ENCODE measurements around the gene TRAK2. TPM values are rescaled to one million over a fixed set of nuclear protein-coding genes. Genes with fewer than 3 reads are reported as not detected.

TRAK2 gene
- total RNA-seq, 1 experiment from 2014 or later: 15.2 TPM

DNA sequence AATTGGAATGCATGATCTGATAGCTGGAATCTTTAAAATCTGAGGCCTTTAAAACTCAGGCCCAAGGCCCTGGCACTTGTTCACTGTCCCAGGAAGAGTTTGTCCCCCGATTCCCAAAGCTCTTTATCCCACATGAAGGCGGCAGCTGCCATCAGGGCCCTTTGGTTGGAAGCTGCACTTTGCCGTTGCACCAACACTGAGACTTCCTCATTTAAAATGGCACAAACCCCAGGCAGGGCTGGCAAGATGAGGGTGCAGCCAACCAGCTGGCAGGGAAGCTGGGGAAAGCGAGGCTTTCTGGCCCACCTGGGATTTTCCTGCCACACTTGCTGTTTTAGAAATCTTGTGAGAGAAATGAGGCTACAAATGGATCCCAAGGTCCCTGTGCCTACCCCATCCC lies 100.4 kb downstream of the TRAK2 start:
- H3K4me2 ChIP-seq (ENCODE audit: low read length): no peak overlapping the region
- H3K79me2 ChIP-seq (ENCODE audit: insufficient read depth, low read length): no peaks in the 10 kb centered on the region
- H3K36me3 ChIP-seq (ENCODE audit: control insufficient read depth in 1 of 2, insufficient read depth in 2 of 2, low read length in 2 of 2): no peaks in the 10 kb centered on the region
- POLR2A ChIA-PET: no interaction called here
- H3K27ac ChIP-seq (ENCODE audit: low read depth, low read length): no peak overlapping the region
- DNase-seq (ENCODE audit: low read depth, low spot score) (no peak), ATAC-seq (no peak)
- no peaks in the 10 kb centered on the region for H3K9me3 ChIP-seq (ENCODE audit: control insufficient read depth in 1 of 2, insufficient read depth in 1 of 2, low read depth in 1 of 2, low read length in 2 of 2)
- H3K27me3 ChIP-seq (ENCODE audit: insufficient read depth, low read length): no peaks in the 10 kb centered on the region
- H2AFZ ChIP-seq (ENCODE audit: low read depth, low read length, poor library complexity, severe bottlenecking): no peak overlapping the region
- no peak overlapping the region for H3K9ac ChIP-seq (ENCODE audit: low read length)
- no peaks in the 10 kb centered on the region for H4K20me1 ChIP-seq (ENCODE audit: insufficient read depth)
- no peaks in the 10 kb centered on the region; a peak in 2 of 4 replicates for H3K4me1 ChIP-seq (ENCODE audit: control insufficient read depth in 1 of 2, insufficient read depth in 2 of 2, low read length in 2 of 2)
- CTCF ChIA-PET: no interaction called here
- no peaks in the 10 kb centered on the region for H3K9me2 ChIP-seq (ENCODE audit: insufficient read depth)
- RAD21 ChIA-PET (ENCODE audit: low non-redundant PET in 1 of 2, low total read pairs in 2 of 2, uncharacterized antibody in 2 of 2, unreplicated experiment in 2 of 2): no interaction called here
- H3K4me3 ChIP-seq (replicated peaks in 1 of 2; ENCODE audit: low read depth in 1 of 2, low read length in 2 of 2): no peak overlapping the region
- intact Hi-C loops (cut with micrococcal nuclease): no loop called here
- no TSS peak for BruUV-seq (replicated peaks)
- TF ChIP-seq EZH2phosphoT487 (IDR thresholded peaks at IDR 0.05; ENCODE audit: borderline replicate concordance) (no peak), EGR1 (IDR thresholded peaks at IDR 0.05; ENCODE audit: low read depth) (no peak), ZNF274 (IDR thresholded peaks at IDR 0.05; ENCODE audit: low read depth, low read length) (no peak), CBX3 (IDR thresholded peaks at IDR 0.05; ENCODE audit: low read depth) (no peak), JUND (IDR thresholded peaks at IDR 0.05) (no peak), RAD21 (IDR thresholded peaks at IDR 0.05; ENCODE audit: low read depth) (no peak), POLR2A (IDR thresholded peaks at IDR 0.05; ENCODE audit: borderline replicate concordance, extremely low read depth, insufficient read depth, insufficient read length) (no peak)
- TF ChIP-seq, protein P1, sequence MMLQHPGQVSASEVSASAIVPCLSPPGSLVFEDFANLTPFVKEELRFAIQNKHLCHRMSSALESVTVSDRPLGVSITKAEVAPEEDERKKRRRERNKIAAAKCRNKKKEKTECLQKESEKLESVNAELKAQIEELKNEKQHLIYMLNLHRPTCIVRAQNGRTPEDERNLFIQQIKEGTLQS (IDR thresholded peaks at IDR 0.05): no peak
- TF ChIP-seq, protein P2, sequence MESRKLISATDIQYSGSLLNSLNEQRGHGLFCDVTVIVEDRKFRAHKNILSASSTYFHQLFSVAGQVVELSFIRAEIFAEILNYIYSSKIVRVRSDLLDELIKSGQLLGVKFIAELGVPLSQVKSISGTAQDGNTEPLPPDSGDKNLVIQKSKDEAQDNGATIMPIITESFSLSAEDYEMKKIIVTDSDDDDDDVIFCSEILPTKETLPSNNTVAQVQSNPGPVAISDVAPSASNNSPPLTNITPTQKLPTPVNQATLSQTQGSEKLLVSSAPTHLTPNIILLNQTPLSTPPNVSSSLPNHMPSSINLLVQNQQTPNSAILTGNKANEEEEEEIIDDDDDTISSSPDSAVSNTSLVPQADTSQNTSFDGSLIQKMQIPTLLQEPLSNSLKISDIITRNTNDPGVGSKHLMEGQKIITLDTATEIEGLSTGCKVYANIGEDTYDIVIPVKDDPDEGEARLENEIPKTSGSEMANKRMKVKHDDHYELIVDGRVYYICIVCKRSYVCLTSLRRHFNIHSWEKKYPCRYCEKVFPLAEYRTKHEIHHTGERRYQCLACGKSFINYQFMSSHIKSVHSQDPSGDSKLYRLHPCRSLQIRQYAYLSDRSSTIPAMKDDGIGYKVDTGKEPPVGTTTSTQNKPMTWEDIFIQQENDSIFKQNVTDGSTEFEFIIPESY (IDR thresholded peaks at IDR 0.05; ENCODE audit: extremely low read depth, insufficient replicate concordance, low read length): no peak

DNA sequence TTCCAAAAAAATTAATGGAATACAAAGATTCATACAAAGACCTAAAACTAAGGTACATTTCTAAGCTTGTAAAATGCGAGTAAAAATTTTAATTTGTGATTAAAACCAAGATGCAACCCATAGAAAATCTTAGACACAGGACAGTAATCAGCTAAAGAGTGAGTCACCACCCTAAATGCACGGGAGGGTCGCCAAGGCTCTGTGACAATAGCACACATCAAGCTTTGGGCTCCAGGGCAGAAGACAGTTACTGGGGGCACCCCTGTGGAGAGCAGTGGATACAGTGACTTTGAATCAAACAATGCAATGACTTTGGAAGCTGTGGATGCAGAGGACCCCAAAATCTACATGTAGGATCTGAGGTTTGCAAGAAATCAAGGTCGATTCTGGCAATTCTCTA lies 101.7 kb downstream of the TRAK2 start:
- no peaks in the 10 kb centered on the region for H4K20me1 ChIP-seq (ENCODE audit: insufficient read depth)
- no peaks in the 10 kb centered on the region for H3K27me3 ChIP-seq (ENCODE audit: insufficient read depth, low read length)
- POLR2A ChIA-PET: no interaction called here
- RAD21 ChIA-PET (ENCODE audit: low non-redundant PET in 1 of 2, low total read pairs in 2 of 2, uncharacterized antibody in 2 of 2, unreplicated experiment in 2 of 2): no interaction called here
- ATAC-seq (no peak), DNase-seq (ENCODE audit: low read depth, low spot score) (no peak)
- CTCF ChIA-PET: no interaction called here
- H3K36me3 ChIP-seq (ENCODE audit: control insufficient read depth in 1 of 2, insufficient read depth in 2 of 2, low read length in 2 of 2): no peaks in the 10 kb centered on the region
- intact Hi-C loops (cut with micrococcal nuclease): no loop called here
- H3K9me3 ChIP-seq (ENCODE audit: control insufficient read depth in 1 of 2, insufficient read depth in 1 of 2, low read depth in 1 of 2, low read length in 2 of 2): no peaks in the 10 kb centered on the region
- H3K4me1 ChIP-seq (ENCODE audit: control insufficient read depth in 1 of 2, insufficient read depth in 2 of 2, low read length in 2 of 2): no peaks in the 10 kb centered on the region; a peak in 2 of 4 replicates
- H3K9ac ChIP-seq (ENCODE audit: low read length): no peak overlapping the region
- H2AFZ ChIP-seq (ENCODE audit: low read depth, low read length, poor library complexity, severe bottlenecking): no peak overlapping the region
- H3K79me2 ChIP-seq (ENCODE audit: insufficient read depth, low read length): no peaks in the 10 kb centered on the region
- BruUV-seq (replicated peaks): no TSS peak
- H3K4me3 ChIP-seq (replicated peaks in 1 of 2; ENCODE audit: low read depth in 1 of 2, low read length in 2 of 2): no peak overlapping the region
- no peaks in the 10 kb centered on the region for H3K9me2 ChIP-seq (ENCODE audit: insufficient read depth)
- H3K27ac ChIP-seq (ENCODE audit: low read depth, low read length): no peak overlapping the region
- H3K4me2 ChIP-seq (ENCODE audit: low read length): no peak overlapping the region
- TF ChIP-seq CBX3 (IDR thresholded peaks at IDR 0.05; ENCODE audit: low read depth) (no peak), YY1 (IDR thresholded peaks at IDR 0.05; ENCODE audit: extremely low read depth, insufficient replicate concordance, low read depth, low read length) (no peak), SIN3A (IDR thresholded peaks at IDR 0.05; ENCODE audit: low read depth) (no peak), ZNF274 (IDR thresholded peaks at IDR 0.05; ENCODE audit: low read depth, low read length) (no peak), EZH2phosphoT487 (IDR thresholded peaks at IDR 0.05; ENCODE audit: borderline replicate concordance) (no peak), RAD21 (IDR thresholded peaks at IDR 0.05; ENCODE audit: low read depth) (no peak)
- TF ChIP-seq, protein P3, sequence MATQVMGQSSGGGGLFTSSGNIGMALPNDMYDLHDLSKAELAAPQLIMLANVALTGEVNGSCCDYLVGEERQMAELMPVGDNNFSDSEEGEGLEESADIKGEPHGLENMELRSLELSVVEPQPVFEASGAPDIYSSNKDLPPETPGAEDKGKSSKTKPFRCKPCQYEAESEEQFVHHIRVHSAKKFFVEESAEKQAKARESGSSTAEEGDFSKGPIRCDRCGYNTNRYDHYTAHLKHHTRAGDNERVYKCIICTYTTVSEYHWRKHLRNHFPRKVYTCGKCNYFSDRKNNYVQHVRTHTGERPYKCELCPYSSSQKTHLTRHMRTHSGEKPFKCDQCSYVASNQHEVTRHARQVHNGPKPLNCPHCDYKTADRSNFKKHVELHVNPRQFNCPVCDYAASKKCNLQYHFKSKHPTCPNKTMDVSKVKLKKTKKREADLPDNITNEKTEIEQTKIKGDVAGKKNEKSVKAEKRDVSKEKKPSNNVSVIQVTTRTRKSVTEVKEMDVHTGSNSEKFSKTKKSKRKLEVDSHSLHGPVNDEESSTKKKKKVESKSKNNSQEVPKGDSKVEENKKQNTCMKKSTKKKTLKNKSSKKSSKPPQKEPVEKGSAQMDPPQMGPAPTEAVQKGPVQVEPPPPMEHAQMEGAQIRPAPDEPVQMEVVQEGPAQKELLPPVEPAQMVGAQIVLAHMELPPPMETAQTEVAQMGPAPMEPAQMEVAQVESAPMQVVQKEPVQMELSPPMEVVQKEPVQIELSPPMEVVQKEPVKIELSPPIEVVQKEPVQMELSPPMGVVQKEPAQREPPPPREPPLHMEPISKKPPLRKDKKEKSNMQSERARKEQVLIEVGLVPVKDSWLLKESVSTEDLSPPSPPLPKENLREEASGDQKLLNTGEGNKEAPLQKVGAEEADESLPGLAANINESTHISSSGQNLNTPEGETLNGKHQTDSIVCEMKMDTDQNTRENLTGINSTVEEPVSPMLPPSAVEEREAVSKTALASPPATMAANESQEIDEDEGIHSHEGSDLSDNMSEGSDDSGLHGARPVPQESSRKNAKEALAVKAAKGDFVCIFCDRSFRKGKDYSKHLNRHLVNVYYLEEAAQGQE (IDR thresholded peaks at IDR 0.05; ENCODE audit: low read depth): no peak
- TF ChIP-seq, protein P4, sequence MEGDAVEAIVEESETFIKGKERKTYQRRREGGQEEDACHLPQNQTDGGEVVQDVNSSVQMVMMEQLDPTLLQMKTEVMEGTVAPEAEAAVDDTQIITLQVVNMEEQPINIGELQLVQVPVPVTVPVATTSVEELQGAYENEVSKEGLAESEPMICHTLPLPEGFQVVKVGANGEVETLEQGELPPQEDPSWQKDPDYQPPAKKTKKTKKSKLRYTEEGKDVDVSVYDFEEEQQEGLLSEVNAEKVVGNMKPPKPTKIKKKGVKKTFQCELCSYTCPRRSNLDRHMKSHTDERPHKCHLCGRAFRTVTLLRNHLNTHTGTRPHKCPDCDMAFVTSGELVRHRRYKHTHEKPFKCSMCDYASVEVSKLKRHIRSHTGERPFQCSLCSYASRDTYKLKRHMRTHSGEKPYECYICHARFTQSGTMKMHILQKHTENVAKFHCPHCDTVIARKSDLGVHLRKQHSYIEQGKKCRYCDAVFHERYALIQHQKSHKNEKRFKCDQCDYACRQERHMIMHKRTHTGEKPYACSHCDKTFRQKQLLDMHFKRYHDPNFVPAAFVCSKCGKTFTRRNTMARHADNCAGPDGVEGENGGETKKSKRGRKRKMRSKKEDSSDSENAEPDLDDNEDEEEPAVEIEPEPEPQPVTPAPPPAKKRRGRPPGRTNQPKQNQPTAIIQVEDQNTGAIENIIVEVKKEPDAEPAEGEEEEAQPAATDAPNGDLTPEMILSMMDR (IDR thresholded peaks at IDR 0.05 in 2 of 3, conservative IDR thresholded peaks at IDR 0.05 in 1 of 3; ENCODE audit: borderline replicate concordance in 1 of 3, insufficient read depth in 1 of 3, low read depth in 2 of 3, low read length in 2 of 3): no peak
